DMS53 treated with DMSO at 0.1 percent for 48 hours (cell line): ENCODE data around the gene COL6A2.
"Not testable (repeated sequence)": the region's sequence is repeated elsewhere in the genome, so short reads cannot be mapped to it uniquely, and the experiment has no call there.

Experiments
- DNase-seq: peaks from one replicate; lab custom pipeline; 2025; ENCODE audit not compliant: unreplicated experiment; lab: John Stamatoyannopoulos, UW

The COL6A2 gene

GRCh38 chr21:46097336-46098293 lies at the start of gene COL6A2:
COL6A2 (plus strand) TSS chr21:46098112.
- DNase-seq: no peak

DNA sequence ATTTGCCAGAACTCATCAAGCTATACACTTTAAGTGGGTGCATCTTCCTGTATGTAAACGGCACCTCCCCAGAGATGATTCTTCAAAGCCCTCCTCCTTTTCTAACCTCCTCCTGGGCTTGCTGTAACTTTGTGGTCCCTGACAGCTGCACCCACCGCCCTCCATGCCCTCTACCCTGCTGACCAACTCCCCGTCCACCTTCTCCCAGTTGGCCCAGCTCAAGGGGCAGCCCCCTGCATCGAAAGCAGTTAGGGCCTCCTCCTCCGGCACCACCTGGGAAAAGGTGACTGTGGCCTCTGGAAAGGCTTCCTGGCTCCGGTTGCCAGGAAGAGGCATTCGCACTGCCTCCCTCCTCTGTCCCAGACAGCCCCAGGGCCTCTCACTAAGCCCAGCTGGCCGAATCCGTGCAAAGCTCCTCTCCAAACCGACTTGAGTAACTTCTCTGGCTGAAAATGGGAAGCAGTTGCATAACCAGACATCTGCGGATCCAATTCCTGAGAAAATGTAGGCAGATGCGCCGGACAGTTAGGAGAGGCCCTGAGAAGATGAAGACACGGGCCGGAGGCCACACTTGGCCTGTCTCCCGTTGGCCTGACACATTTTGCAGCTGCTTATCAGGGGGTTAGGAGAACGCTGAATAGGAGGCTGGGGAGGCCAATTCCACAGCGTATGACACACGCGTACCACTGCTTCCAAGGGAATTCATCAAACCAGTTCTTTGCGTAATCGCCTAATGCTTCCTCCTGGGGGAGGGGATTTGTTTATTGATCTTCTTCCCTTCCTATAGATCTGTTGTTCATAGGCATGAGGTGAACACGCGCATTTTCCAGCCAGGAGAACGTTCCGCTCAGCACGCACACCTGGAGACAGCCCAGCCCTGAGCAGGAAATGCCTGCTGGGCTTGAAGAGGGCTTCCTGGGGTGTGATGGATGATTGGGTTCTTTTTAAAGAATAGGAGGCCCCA lies 48.7 kb upstream of the COL6A2 start:
- no peak for DNase-seq

DNA sequence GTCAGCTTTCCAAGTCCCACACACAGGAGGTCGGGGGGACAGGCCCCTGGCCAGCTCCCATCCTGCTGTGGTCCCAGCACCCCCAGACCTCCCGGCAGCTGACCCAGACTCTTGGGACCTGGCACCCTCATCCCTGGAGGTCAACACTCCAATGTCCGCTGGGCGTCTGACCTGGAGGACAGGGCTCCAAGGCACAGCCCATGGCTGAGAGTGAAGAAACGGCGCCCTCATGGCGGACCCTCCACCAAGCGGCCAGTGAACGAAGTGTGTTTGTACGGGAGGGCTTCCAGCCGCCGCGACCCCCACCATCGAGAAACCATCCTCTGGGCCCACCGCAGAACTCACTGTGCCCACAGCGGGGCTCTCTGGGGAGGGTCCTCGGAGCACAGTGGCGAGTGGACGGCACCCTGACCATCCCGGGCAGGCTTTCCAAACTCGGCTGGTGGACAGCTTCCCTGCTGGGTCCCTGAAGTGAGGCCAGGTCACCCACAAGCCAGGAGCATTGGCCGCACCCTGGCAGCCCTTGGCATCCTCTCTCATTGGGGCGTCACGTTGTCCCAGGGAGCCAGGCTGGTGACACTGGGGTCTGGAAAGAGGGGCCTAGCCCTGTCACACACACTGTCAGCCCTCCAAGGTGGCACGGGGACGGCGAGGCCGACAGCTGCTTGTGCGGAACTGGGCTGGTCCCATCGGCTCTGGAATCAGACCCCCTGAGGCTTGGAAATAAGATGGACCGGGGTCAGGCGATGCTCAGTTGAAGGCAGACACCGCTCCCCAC lies 47.8 kb upstream of the COL6A2 start:
- DNase-seq: no peak

GRCh38 chr21:46050668-46051378 lies 47.1 kb upstream of the COL6A2 start:
- no peak for DNase-seq

- DNase-seq: no peak
Observed at GRCh38 chr21:46051379-46051770, 46.5 kb upstream of the COL6A2 start.

DNA sequence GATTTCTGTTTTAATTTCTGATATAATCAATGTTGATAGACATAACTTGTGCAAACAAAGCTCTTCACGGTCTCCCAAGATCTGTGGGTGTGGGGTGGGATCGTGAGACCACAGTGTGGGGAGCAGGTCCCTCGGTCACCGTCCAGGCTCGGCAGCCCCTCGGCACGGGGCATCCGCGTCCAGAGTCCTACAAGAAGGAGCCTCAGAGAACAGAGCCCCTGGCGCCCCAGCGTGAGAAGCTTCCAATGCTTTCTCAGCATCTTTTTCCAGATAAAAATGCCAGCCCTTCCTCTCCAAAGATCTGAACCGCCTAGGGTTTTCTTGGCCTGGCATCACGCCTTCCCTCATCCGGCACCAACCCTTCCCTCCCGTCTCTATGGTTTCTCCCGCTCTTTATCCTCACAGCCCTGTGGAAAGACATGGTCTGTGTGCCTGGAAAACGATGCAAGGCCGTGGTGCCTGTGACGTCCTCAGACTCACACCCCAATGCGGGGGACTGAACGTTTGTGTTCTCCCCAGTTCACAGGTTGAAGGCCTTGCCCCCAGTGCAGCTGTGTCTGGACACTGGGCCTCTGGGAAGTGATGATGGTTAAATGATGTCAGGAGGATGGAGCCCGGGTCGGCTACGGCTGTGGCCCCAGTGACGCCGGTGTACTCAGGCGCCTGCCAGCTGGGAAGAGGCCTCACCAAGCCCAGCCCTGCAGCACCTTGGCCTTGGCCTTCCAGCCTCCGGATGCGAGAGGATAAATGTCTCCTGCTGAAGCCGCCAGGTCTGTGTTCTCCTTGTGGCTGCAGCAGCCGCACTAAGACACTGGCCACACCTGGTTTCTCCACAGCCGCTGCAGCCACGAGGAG lies 45.9 kb upstream of the COL6A2 start:
- DNase-seq: no peak

DNA sequence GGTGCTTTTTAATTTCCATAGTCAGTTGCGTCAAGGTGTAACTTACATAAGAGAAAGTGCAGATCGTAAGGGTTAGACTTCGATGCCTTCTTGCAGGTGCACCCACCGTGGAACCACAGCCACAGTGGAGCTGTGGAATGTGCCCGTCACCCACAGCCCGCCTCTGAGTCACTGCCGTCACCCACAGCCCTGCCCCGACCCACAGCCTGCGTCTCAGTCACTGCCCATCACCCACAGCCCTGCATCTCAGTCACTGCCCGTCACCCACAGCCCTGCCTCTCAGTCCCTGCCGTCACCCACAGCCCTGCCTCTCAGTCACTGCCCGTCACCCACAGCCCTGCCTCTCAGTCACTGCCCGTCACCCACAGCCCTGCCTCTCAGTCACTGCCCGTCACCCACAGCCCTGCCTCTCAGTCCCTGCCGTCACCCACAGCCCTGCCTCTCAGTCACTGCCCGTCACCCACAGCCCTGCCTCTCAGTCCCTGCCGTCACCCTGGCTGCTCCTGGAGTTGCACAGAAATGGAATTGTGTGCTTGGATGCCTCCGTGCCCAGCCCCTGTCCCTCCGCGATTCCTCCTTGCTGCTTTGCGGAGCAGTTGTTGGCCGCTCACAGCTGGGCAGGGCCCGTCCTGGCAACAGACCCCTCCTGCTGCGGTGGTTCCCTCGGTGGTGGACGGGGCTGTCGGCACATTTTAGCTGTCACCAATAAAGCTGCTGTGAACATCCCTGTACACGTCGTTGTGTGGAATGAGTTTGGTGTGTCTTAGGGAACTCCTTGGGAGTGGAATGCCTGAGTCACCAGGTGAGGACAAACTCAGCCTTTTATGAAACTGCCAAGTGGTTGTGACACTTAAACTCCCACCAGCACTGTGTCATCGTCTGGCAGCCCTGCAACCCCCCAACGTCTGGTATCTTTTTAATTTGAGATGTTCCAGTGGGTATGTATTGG lies 44.9 kb upstream of the COL6A2 start:
- DNase-seq: no peak

DNA sequence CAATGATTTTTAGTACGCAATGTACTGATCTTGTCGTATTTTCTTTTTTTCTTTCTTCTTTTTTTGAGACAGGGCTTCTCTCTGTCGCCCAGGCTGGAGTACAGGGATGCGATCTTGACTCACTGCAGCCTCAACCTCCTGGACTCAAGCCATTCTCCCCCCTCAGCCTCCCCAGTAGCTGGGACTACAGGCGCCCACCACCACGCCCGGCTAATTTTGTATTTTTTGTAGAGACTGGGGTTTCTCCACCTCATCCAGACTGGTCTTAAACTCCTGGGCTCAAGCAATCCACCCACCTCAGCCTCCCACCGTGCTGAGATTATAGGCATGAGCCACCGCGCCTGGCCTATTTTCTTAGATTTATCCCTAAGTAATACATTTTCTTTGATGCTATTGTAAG lies 43.9 kb upstream of the COL6A2 start:
- no peak for DNase-seq

- DNase-seq: no peak
Observed at GRCh38 chr21:46054451-46054881, 43.4 kb upstream of the COL6A2 start.

DNA sequence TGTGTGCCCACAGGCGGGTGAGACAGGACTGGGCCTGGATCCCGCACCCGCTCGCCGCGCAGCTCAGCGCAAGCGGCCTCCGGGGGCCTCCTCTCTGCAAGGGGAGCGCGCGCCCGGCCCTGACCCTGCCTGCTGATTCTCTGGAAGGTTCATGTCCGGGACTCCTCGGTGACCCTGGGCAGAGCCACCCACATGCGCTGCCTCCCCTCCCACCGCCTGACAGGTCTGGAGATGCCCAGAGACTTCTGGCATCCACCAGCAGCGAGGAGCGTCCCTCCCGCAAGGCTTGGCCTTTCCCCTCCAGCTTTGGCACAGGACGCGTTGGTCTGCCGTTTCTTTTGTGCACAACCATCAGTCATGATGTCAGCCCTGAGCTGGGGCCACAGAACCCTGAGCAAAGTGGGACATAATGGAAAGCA lies 42.0 kb upstream of the COL6A2 start:
- no peak for DNase-seq

GRCh38 chr21:46056450-46056903 lies 41.4 kb upstream of the COL6A2 start:
- no peak for DNase-seq

- DNase-seq: no peak
Observed at GRCh38 chr21:46057111-46057709, 40.7 kb upstream of the COL6A2 start.

GRCh38 chr21:46057710-46058241 lies 40.1 kb upstream of the COL6A2 start:
- DNase-seq: no peak

GRCh38 chr21:46058431-46059145 lies 39.3 kb upstream of the COL6A2 start:
- no peak for DNase-seq

- DNase-seq: no peak
Observed at GRCh38 chr21:46059195-46059594, 38.7 kb upstream of the COL6A2 start.

DNA sequence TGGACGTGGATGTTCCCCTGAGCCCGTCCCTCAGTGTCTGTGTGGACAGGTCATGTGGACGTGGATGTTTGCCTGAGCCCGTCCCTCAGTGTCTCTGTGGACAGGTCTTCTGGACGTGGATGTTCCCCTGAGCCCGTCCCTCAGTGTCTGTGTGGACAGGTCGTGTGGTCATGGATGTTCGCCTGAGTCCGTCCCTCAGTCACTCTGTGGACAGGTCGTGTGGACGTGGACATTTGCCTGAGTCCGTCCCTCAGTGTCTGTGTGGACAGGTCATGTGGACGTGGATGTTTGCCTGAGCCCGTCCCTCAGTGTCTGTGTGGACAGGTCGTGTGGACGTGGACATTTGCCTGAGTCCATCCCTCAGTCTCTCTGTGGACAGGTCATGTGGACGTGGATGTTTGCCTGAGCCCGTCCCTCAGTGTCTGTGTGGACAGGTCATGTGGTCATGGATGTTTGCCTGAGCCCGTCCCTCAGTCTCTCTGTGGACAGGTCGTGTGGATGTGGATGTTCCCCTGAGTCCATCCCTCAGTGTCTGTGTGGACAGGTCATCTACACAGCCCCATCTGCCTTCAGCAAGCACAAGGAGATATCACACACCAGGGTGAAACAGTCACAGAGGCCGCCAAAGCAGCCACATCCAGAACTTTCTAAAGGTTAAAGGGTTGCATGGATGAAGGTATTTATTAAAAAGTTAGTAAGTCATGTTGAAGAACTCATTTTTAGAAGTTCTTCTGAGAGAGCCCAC lies 38.0 kb upstream of the COL6A2 start:
- not testable (repeated sequence) for DNase-seq
